Smooth muscle cell (in vitro differentiated cells): Measurements from ENCODE around the gene UGT1A1. TPM values are rescaled to one million over a fixed set of nuclear protein-coding genes. Genes with fewer than 3 reads are reported as not detected.
"Not testable (repeated sequence)": the region's sequence is repeated elsewhere in the genome, so short reads cannot be mapped to it uniquely, and the experiment has no call there.

Experiments used
- DNase-seq: peaks from one replicate; lab custom pipeline; 2025; ENCODE audit not compliant: unreplicated experiment; lab: John Stamatoyannopoulos, UW
- H2AFZ ChIP-seq: fragments of 200-600 bp; sonication (generic); 2 replicates; pipeline ENCODE4 v1.6.0; 2016; ENCODE audit warnings: antibody characterized with exemption, low read depth, mild to moderate bottlenecking
- H3F3A ChIP-seq: fragments of 200-600 bp; sonication (generic); 2 replicates; pipeline ENCODE4 v1.6.0; 2017; ENCODE audit warnings: antibody characterized with exemption, low read depth
- H3K27ac ChIP-seq: fragments of 200-600 bp; sonication (generic); 2 replicates; pipeline ENCODE4 v1.5.1; 2016; ENCODE audit warnings: low read depth, mild to moderate bottlenecking
- H3K27me3 ChIP-seq: fragments of 200-600 bp; sonication (generic); 2 replicates; pipeline ENCODE4 v1.6.1; 2016; ENCODE audit warnings: low read depth, mild to moderate bottlenecking
- H3K36me3 ChIP-seq: fragments of 200-600 bp; sonication (generic); 2 replicates; pipeline ENCODE4 v1.5.1; 2016; ENCODE audit warnings: low read depth
- H3K4me1 ChIP-seq: fragments of 200-600 bp; sonication (generic); 2 replicates; pipeline ENCODE4 v1.5.1; 2016; ENCODE audit warnings: low read depth
- H3K4me2 ChIP-seq: fragments of 200-600 bp; sonication (generic); 2 replicates; pipeline ENCODE4 v1.6.0; 2016; ENCODE audit warnings: mild to moderate bottlenecking
- H3K4me3 ChIP-seq: fragments of 200-600 bp; sonication (generic); 2 replicates; pipeline ENCODE4 v1.5.1; 2016; ENCODE audit warnings: mild to moderate bottlenecking
- H3K79me2 ChIP-seq: fragments of 200-600 bp; sonication (generic); 2 replicates; pipeline ENCODE4 v1.6.0; 2016; ENCODE audit warnings: low read depth, mild to moderate bottlenecking
- H3K9ac ChIP-seq: fragments of 200-600 bp; sonication (generic); 2 replicates; pipeline ENCODE4 v1.6.0; 2016; ENCODE audit warnings: low read depth
- H3K9me3 ChIP-seq: fragments of 200-600 bp; sonication (generic); replicated peaks from 2 replicates; pipeline ENCODE4 v1.5.1; 2016; ENCODE audit warnings: low read depth
- H4K20me1 ChIP-seq: fragments of 200-600 bp; sonication (generic); 2 replicates; pipeline ENCODE4 v1.6.0; 2016; ENCODE audit warnings: low read depth
- WGBS: methylation state at CpG from one replicate; pipeline ENCODE4 v1.1.7; 2016; ENCODE audit warnings: low lambda C conversion rate; 5-methylcytosine and 5-hydroxymethylcytosine counted together
- polyA plus RNA-seq: library from polyadenylated mRNA; unstranded; fragments of >200 nt; fragmentation: Nextera tagmentation; extraction: Ambion mirVana; gene quantifications from 2 replicates; pipeline ENCODE4 v1.2.1, GENCODE V29; 2016
- total RNA-seq: library from RNA; depleted of rRNA; stranded (reverse); fragments of >200 nt; gene quantifications from 2 replicates; pipeline ENCODE4 v1.2.3, GENCODE V29; 2014
- TF ChIP-seq, protein P1 (sequence below): fragments of 200-600 bp; sonication (generic); IDR thresholded peaks from 2 replicates; pipeline ENCODE4 v1.5.1; 2017; ENCODE audit warnings: borderline replicate concordance, mild to moderate bottlenecking, antibody characterized with exemption; ENCODE audit not compliant: insufficient read depth, poor library complexity, severe bottlenecking

Gene UGT1A1
- total and polyA plus RNA-seq, 2 experiments from 2014 or later = not detected

DNA sequence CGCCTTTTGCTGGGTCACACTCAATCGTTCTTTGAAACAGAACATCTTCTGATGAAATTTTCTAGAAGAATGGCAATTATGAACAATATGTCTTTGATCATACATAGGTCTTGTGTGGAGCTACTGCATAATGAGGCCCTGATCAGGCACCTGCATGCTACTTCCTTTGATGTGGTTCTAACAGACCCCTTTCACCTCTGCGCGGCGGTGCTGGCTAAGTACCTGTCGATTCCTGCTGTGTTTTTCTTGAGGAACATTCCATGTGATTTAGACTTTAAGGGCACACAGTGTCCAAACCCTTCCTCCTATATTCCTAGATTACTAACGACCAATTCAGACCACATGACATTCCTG is 46.8 kb upstream of the UGT1A1 start:
- 87% methylated on average over 7 of the region's 7 CpGs for WGBS
- TF ChIP-seq, protein P1, sequence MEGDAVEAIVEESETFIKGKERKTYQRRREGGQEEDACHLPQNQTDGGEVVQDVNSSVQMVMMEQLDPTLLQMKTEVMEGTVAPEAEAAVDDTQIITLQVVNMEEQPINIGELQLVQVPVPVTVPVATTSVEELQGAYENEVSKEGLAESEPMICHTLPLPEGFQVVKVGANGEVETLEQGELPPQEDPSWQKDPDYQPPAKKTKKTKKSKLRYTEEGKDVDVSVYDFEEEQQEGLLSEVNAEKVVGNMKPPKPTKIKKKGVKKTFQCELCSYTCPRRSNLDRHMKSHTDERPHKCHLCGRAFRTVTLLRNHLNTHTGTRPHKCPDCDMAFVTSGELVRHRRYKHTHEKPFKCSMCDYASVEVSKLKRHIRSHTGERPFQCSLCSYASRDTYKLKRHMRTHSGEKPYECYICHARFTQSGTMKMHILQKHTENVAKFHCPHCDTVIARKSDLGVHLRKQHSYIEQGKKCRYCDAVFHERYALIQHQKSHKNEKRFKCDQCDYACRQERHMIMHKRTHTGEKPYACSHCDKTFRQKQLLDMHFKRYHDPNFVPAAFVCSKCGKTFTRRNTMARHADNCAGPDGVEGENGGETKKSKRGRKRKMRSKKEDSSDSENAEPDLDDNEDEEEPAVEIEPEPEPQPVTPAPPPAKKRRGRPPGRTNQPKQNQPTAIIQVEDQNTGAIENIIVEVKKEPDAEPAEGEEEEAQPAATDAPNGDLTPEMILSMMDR = no peak
- Histone ChIP-seq H4K20me1 (no peaks in the 10 kb centered on the region), H3K79me2 (no peaks in the 10 kb centered on the region), H3K4me3 (no peak overlapping the region), H2AFZ (no peak overlapping the region), H3K4me1 (no peaks in the 10 kb centered on the region), H3K27ac (no peak overlapping the region), H3K9me3 (no peaks in the 10 kb centered on the region), H3K4me2 (no peak overlapping the region), H3K27me3 (no peaks in the 10 kb centered on the region), H3K9ac (no peak overlapping the region), H3K36me3 (no peaks in the 10 kb centered on the region), H3F3A (no peaks in the 10 kb centered on the region)
- no peak for DNase-seq

DNA sequence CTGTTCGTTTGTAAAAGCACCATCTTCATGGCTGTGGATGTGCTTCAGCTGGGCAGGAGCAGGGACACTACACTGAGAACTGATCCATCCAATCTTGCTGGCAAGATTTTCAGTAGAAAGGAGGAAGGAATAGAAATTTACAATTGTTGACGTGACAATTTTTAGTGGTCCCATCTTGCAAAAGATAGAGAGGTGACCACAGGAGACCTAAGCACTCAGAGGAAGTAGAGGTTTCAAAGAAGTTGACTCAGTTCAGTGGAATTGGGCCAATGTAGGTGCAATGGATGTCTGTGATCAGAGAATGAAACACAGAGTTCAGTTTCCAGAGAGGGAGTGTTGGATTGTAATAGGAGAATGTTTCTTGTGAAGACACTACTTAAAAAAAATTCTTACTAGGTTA is 45.9 kb upstream of the UGT1A1 start:
- no peaks in the 10 kb centered on the region for H3K4me1 ChIP-seq
- no peak overlapping the region for H3K9ac ChIP-seq
- no peaks in the 10 kb centered on the region for H3K79me2 ChIP-seq
- H3K9me3 ChIP-seq = no peaks in the 10 kb centered on the region
- TF ChIP-seq, protein P1 = no peak
- no peak overlapping the region for H3K4me2 ChIP-seq
- H2AFZ ChIP-seq = no peak overlapping the region
- H3K36me3 ChIP-seq = no peaks in the 10 kb centered on the region
- H3K27me3 ChIP-seq = no peaks in the 10 kb centered on the region
- H4K20me1 ChIP-seq = no peaks in the 10 kb centered on the region
- no peak overlapping the region for H3K27ac ChIP-seq
- H3F3A ChIP-seq = no peaks in the 10 kb centered on the region
- no peak overlapping the region for H3K4me3 ChIP-seq
- 89% methylated on average over 2 of the region's 2 CpGs for WGBS
- no peak for DNase-seq

DNA sequence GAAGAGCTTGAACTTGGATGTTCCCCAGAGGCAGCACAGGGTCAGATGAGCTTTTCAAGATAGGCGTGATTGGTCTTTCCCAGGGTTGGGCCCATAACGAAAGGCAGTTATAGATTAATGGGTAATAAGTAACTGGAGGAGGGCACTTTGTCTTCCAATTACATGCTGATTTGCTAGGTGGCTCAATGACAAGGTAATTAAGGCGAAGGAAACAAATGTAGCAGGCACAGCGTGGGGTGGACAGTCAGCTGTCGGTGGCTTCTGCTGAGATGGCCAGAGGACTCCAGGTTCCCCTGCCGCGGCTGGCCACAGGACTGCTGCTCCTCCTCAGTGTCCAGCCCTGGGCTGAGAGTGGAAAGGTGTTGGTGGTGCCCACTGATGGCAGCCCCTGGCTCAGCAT is 41.5 kb upstream of the UGT1A1 start, which contains the start of gene UGT1A4:
Gene UGT1A4, plus strand, starts transcription at position 185 of the 400 bp plus-strand sequence. Its CDS starts 85 bp downstream, at position 270.
- Histone ChIP-seq H3K27me3 (no peaks in the 10 kb centered on the region), H2AFZ (no peak within 1 kb of the TSS), H4K20me1 (no peaks in the 10 kb centered on the region), H3K4me3 (no peak within 1 kb of the TSS), H3K79me2 (no peaks in the 10 kb centered on the region), H3K4me2 (no peak within 1 kb of the TSS), H3K9ac (no peak within 1 kb of the TSS), H3K36me3 (no peaks in the 10 kb centered on the region), H3K4me1 (no peaks in the 10 kb centered on the region), H3K9me3 (no peaks in the 10 kb centered on the region), H3K27ac (no peak within 1 kb of the TSS), H3F3A (no peaks in the 10 kb centered on the region)
- WGBS = 94% methylated on average over 7 of the region's 7 CpGs
- TF ChIP-seq, protein P1 = no peak
- no peak for DNase-seq

DNA sequence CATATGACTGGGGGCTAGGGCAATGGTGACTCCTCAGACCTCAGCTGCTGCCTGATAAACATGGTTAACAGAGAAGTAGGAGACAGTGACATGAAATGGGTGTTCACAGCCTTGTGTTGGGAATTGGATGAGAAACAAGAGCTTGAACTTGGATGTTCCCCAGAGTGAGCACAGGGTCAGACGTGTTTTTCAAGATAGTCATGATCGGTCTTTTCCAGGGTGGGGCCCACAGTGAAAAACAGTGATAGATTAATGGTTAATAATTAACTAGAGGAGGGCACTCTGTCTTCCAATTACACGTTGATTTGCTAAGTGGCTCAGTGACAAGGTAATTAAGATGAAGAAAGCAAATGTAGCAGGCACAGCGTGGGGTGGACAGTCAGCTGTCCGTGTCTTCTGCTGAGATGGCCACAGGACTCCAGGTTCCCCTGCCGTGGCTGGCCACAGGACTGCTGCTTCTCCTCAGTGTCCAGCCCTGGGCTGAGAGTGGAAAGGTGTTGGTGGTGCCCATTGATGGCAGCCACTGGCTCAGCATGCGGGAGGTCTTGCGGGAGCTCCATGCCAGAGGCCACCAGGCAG is 31.3 kb upstream of the UGT1A1 start, which contains the start of gene UGT1A3:
Gene UGT1A3, plus strand, starts transcription at position 320 of the 579 bp plus-strand sequence. Its CDS starts 85 bp downstream, at position 405.
- H3K27me3 ChIP-seq = no peaks in the 10 kb centered on the region
- H3K4me1 ChIP-seq = no peaks in the 10 kb centered on the region
- H4K20me1 ChIP-seq = no peaks in the 10 kb centered on the region
- no peak within 1 kb of the TSS for H3K4me3 ChIP-seq
- 84% methylated on average over 8 of the region's 8 CpGs for WGBS
- TF ChIP-seq, protein P1 = no peak
- no peak within 1 kb of the TSS for H2AFZ ChIP-seq
- H3K36me3 ChIP-seq = no peaks in the 10 kb centered on the region
- H3K27ac ChIP-seq = no peak within 1 kb of the TSS
- H3K79me2 ChIP-seq = no peaks in the 10 kb centered on the region
- H3K9me3 ChIP-seq = no peaks in the 10 kb centered on the region
- no peak for DNase-seq
- H3K4me2 ChIP-seq = no peak within 1 kb of the TSS
- H3F3A ChIP-seq = no peaks in the 10 kb centered on the region
- H3K9ac ChIP-seq = no peak within 1 kb of the TSS

DNA sequence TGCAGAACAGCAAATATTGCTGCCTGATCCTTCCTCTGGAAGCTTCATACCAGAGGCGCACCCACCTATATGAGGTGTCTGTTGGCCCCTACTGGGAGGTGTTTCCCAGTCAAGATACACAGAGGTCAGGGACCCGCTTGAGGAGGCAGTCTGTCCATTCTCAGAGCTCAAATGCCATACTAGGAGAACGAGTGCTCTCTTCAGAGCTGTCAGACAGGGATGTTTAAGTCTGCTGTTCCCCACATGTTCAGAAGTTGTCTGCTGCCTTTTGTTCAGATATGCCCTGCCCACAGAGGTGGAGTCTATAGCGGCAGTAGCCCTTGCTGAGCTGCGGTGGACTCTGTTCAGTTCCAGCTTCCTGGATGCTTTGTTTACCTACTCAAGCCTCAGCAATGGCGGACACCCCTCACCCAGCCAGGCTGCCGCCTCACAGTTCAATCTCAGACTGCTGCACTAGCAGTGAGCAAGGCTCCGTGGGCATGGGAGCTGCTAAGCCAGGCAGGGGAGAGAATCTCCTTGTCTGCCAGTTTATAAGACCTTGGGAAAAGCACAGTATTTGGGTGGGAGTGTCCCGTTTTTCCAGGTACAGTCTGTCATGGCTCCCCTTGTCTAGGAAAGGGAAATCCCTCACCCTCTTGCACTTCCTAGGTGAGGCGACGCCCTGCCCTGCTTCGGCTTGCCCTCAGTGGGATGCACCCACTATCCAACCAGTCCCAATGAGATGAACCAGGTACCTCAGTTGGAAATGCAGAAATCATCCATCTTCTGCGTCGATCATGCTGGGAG is 23.0 kb upstream of the UGT1A1 start:
- H3K9ac ChIP-seq, H2AFZ ChIP-seq, H3K27me3 ChIP-seq, H3K4me2 ChIP-seq, H4K20me1 ChIP-seq, H3K4me1 ChIP-seq, H3K9me3 ChIP-seq, H3K36me3 ChIP-seq, H3K27ac ChIP-seq, H3K4me3 ChIP-seq, H3K79me2 ChIP-seq, DNase-seq, H3F3A ChIP-seq: not testable (repeated sequence)
- 88% methylated on average over 14 of the region's 14 CpGs for WGBS
